ENCODE results near the gene PSMA8. TPM values are rescaled to one million over a fixed set of nuclear protein-coding genes. Genes with fewer than 3 reads are reported as not detected.

Gene PSMA8
- total RNA-seq, 1 donor from 2014 or later: not detected

DNA sequence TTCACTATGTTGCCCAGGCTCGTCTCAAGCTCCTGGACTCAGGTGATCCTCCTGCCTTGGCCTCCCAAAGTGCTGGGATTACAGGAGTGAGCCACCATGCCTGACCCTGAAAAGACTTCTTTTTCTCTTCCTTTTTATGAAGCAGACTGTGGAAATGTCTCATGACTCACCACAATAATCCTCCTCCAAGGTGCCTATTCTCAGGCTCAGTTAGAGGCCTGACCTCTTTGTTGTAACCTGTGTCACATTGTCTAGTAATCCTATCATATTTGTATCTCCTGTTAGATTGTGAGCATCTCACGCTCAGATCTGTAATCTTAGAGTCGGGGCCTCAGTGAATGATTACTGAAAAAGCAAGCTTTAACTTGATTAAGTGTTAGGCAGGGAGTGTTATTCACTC lies 74.3 kb downstream of the PSMA8 start:
- Mint-ChIP-seq H3K4me1 (ENCODE audit: low read depth, unreplicated experiment) (no peaks in the 10 kb centered on the region), H3K9me3 (ENCODE audit: unreplicated experiment) (no peaks in the 10 kb centered on the region), H3K27me3 (ENCODE audit: unreplicated experiment) (peaks cover 2% of the 10 kb centered on the region), H3K4me3 (ENCODE audit: unreplicated experiment) (no peak overlapping the region), H3K27ac (ENCODE audit: unreplicated experiment) (no peak overlapping the region), H3K36me3 (ENCODE audit: unreplicated experiment) (no peaks in the 10 kb centered on the region)
- DNase-seq: no peak
- no peak for TF ChIP-seq CTCF (IDR thresholded peaks at IDR 0.05; ENCODE audit: partially characterized antibody, unreplicated experiment)

DNA sequence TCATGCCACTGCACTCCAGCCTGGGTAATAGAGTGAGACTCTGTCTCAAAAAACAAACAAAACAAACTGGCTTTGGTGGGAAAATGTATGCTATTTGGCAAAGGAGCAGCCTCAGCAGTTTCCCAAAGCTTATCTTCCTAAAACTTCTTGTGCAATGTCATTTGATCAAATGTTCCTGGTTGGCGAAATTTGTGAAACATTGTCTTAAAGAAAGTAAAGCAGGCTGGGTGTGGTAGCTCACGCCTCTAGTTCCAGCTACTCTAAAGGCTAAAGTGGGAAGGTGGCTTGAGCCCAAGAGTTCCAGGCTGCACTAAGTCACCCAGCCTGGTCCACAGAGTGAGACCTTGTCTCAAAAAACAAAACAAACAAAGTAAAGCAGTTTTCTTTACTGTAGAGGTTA lies 75.3 kb downstream of the PSMA8 start:
- H3K27ac Mint-ChIP-seq (ENCODE audit: unreplicated experiment): no peak overlapping the region
- no peak overlapping the region for H3K4me3 Mint-ChIP-seq (ENCODE audit: unreplicated experiment)
- TF ChIP-seq CTCF (IDR thresholded peaks at IDR 0.05; ENCODE audit: partially characterized antibody, unreplicated experiment): no peak
- H3K4me1 Mint-ChIP-seq (ENCODE audit: low read depth, unreplicated experiment): no peaks in the 10 kb centered on the region
- no peaks in the 10 kb centered on the region for H3K36me3 Mint-ChIP-seq (ENCODE audit: unreplicated experiment)
- no peaks in the 10 kb centered on the region for H3K9me3 Mint-ChIP-seq (ENCODE audit: unreplicated experiment)
- H3K27me3 Mint-ChIP-seq (ENCODE audit: unreplicated experiment): peaks cover 2% of the 10 kb centered on the region
- no peak for DNase-seq

GRCh38 chr18:26210147-26210546 lies 76.5 kb downstream of the PSMA8 start:
- H3K27me3 Mint-ChIP-seq (ENCODE audit: unreplicated experiment): peaks cover 2% of the 10 kb centered on the region

DNA sequence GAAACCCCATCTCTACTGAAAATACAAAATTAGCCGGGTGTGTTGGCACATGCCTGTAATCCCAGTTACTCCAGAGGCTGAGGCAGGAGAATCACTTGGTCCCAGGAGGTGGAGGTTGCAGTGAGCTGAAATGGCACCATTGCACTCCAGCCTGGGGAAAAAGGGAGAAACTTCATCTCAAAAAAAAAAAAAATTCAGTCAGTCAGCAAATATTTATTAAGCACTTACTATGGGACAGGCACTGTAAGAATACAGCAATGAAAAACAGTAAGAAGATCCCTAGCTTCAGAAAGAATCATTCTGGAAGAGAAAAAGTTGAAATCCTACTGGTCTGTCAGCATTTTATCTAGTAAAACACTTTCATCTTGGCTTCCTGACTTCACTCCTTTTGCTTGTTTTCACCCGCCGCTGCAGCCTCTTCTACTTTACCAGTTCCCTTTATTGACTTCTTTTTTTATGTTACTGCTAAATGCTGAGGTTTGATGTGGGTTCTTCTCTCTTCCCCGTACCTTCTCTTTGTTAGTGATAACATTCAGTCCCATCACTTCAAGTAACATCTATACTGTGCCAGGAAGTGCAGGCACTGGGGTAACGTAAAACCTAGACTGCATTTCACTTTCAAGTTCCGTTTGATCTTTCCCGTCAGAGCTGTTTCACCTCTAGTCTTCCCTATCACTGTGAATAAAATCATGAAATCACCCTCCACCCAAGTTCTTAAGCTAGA lies 81.7 kb downstream of the PSMA8 start:
- no peak for TF ChIP-seq CTCF (IDR thresholded peaks at IDR 0.05; ENCODE audit: partially characterized antibody, unreplicated experiment)
- Mint-ChIP-seq H3K36me3 (ENCODE audit: unreplicated experiment) (no peaks in the 10 kb centered on the region), H3K27ac (ENCODE audit: unreplicated experiment) (no peak overlapping the region), H3K27me3 (ENCODE audit: unreplicated experiment) (no peaks in the 10 kb centered on the region), H3K9me3 (ENCODE audit: unreplicated experiment) (peaks cover 2% of the 10 kb centered on the region), H3K4me3 (ENCODE audit: unreplicated experiment) (no peak overlapping the region), H3K4me1 (ENCODE audit: low read depth, unreplicated experiment) (no peaks in the 10 kb centered on the region)
- no peak for DNase-seq

More at GRCh38 chr18:26210147-26210546, 76.5 kb downstream of the PSMA8 start:
- Mint-ChIP-seq H3K4me3 (ENCODE audit: unreplicated experiment) (no peak overlapping the region), H3K9me3 (ENCODE audit: unreplicated experiment) (peaks cover 2% of the 10 kb centered on the region), H3K36me3 (ENCODE audit: unreplicated experiment) (no peaks in the 10 kb centered on the region), H3K4me1 (ENCODE audit: low read depth, unreplicated experiment) (no peaks in the 10 kb centered on the region), H3K27ac (ENCODE audit: unreplicated experiment) (no peak overlapping the region)
- DNase-seq: no peak
- TF ChIP-seq CTCF (IDR thresholded peaks at IDR 0.05; ENCODE audit: partially characterized antibody, unreplicated experiment): no peak

DNA sequence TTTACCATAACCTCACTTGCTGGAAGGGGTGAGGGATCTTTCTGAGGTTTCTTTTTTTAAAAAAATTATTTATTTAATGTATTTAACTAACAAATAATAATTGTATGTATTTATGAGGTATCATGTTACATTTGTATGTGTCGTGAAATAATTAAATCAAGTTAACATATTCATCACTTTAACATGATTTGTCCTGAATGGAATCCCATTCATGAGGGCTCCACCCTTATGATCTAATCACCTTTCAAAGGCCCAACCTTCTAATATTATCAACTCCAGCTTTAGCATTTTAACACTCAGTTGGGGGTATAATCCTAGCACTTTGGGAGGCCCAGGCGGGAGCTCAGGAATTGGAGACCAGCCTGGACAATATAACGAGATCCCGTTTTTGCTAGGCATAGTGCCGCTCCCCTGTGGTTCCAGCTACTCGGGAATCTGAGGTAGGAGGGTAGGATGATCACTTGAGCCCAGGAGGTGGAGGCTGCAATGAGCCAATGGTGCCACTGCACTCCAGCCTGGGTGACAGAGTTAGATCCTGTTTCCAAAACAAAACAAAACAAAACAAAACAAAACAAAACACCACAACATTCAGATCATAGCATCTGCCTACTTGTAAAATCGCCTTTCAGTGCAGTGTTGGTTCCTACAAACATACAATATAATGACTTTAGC lies 91.5 kb downstream of the PSMA8 start:
- H3K4me1 Mint-ChIP-seq (ENCODE audit: low read depth, unreplicated experiment): peaks cover 5% of the 10 kb centered on the region
- H3K27me3 Mint-ChIP-seq (ENCODE audit: unreplicated experiment): peaks cover 5% of the 10 kb centered on the region
- H3K4me3 Mint-ChIP-seq (ENCODE audit: unreplicated experiment): no peak overlapping the region
- no peaks in the 10 kb centered on the region for H3K36me3 Mint-ChIP-seq (ENCODE audit: unreplicated experiment)
- no peak for TF ChIP-seq CTCF (IDR thresholded peaks at IDR 0.05; ENCODE audit: partially characterized antibody, unreplicated experiment)
- no peak overlapping the region for H3K27ac Mint-ChIP-seq (ENCODE audit: unreplicated experiment)
- H3K9me3 Mint-ChIP-seq (ENCODE audit: unreplicated experiment): no peaks in the 10 kb centered on the region
- DNase-seq: no peak

All from glutamatergic neuron (in vitro differentiated cells).